NCI-H2171 (cell line): ENCODE measurements around the gene FBXL5.

Experiments used
- DNase-seq: peaks from one replicate; lab custom pipeline; 2025; lab: John Stamatoyannopoulos, UW

Gene FBXL5

DNA sequence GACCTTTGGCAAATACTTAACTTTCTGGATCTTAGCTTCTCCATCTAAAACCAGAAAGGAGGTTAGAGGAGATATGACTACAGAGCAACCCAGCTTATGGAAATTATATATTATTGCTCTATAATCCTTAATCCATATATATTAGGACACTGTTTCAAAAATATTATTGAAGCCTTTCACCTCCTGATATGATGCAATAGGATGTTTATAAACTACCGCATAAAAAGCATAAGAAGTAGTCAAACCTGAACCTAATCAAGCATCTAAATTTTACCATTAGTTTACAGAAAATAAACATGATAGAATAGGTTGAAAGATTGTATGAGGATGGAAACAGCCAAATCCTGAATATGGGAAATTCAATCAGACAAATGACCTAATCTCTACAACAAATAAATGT is 20.9 kb upstream of the FBXL5 start:
- no peak for DNase-seq

DNA sequence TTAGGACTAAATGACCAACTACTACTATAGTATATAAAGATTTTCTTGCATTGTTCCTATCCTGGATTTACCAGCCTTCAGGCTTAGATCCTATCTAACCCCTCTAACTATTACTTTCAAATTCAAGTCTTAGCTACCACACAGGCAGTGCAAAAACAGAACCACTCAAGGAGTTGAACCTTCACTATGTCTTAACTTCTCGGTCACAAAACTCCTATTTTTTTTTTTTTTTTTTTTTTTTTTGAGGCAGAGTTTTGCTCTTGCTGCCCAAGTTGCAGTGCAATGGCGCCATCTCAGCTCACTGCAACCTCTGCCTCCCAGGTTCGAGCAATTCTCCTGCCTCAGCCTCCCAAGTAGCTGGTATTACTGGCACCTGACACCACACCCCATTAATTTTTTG is 20.2 kb upstream of the FBXL5 start:
- no peak for DNase-seq

DNA sequence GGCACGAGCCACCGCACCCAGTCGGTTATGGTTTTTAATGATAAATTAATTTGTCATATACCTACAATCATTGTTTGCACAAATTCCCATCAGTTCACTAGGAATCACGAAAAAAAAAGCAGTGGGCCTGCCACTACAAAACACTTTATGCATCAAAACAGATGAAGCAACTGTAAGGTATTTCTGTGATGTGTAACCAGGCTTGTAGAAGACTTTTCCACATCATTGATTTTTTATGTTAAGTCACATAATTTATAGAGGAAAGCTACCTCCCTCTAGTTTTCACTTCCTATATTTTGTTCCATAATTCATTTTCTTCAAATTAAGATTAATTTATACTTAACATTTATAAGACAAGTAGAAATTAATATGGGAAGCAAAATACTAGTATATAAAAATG is 19.8 kb upstream of the FBXL5 start:
- DNase-seq: no peak

DNA sequence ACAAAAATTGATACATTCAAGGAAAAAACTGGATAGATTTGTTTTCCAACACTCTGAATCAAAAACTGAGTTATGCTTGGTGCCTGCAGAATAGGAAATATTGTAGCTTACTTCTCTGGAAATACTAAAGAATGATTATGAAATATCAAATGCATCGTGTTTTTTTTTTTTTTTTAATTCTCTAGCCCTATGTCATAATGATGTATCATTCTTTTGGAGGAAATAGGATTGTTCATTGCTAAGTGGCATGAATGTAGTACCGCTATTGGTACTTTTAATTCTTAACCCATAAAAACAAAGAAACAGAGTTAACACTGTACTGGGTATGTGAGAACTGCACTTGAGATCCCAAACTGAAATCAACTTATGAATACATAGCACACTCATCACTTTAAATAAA is 18.9 kb upstream of the FBXL5 start:
- DNase-seq: no peak

DNA sequence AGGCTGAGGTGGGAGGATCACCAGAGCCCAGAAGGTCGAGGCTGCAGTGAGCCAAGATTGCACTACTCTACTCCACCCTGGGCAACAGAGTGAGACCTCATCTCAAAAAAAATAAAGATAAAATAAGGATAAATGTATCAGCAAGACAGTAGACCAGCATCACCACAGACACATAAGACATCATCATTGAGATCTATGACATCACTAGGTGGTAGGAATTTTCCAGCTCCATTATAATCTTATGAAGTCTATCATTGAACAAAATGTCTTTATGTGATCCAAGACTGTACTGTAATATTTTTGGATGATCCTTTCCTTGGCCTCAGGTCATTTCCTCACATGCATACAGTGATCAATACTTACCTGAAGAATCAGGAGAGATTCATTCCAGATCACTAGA is 18.2 kb upstream of the FBXL5 start:
- DNase-seq: no peak

DNA sequence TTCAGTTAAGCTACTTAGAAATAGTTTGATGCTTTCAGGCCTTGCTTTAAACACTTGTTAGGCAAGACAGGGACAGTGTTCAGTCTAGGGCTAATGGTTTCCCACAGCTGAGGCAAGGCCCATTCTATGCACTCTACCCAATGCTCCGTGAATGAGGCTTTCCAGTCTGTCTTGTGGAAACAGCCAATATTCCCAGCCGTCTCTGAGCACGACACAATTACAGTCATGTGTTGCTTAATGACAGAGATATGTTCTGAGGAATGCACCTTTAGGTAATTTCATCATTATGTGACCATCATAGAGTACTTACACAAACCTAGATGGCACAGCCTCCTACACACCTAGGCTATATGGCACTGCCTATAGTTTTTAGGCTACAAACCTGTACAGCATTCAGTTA is 16.9 kb upstream of the FBXL5 start:
- DNase-seq: no peak

DNA sequence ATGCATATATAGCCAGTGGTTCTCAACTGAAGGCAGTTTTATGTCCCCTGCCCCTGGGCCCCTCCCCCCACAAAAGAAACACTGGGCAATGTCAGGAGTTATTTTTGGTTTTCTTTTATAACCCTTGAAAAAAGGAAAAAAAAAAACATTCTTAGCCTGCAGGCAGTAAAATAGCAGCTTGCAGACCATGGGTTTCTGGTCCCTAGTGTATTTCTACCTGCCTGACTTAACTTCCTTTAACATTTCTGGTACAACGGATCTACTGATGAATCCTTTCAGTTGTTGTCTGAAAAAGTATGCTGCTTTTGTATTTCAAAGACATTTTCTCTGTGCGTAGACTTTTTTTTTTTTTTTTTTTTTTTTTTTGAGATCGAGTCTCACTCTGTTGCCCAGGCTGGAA is 15.4 kb upstream of the FBXL5 start:
- DNase-seq: no peak

DNA sequence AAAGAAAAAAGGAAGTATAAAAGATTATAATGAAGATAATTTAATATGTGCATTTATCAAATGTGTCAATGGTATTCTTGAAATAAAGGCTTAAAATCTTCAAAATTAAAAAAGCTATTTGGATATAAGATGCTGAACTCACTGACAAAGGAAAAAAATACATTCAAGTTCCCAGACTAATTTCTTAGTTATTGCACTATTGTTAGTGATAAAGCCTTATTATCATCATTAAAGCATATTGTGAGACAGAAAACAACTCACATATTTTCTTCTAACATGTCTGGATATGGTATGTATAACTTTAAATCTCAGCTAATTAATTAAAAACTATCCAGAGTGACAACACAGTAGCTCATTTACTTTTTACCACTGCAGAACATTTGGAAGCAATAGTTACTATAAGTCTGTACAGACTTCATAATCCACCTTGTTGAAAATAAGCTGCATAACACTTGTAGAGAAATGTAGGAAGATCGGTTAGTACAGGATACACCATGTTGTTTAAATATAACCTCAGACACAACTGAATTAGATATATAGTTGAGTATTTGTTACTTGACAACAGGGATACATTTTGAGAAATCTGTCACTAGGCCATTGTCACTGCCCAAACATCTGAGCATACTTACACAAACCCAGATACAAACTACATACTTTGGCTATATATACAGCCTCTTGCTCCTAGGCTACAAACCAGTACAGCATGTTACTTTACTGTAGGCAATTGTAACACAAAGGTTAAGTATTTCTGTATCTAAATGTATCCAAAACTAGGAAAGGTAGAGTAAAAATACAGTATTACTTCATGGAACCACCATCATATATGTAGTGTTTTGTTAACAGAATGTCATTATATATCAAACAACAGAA is 13.6 kb upstream of the FBXL5 start:
- no peak for DNase-seq

DNA sequence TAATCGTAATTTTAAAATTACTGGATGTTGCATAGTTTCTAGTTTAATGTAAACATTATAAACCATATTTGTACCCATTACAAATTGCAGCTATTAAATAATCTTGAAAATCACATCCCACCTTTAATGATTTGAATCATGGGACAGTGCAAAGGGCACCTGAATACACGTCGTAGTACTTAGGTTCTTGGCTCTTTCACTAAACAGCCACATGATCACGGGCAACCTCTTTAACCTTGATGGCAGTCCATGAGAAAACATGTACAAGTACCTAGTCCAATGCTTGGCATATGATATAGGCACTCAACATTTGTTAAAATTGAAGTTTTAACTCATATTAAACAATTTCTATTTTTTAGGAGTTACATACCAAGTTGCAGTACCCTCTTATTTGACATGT is 11.8 kb upstream of the FBXL5 start:
- DNase-seq: no peak

DNA sequence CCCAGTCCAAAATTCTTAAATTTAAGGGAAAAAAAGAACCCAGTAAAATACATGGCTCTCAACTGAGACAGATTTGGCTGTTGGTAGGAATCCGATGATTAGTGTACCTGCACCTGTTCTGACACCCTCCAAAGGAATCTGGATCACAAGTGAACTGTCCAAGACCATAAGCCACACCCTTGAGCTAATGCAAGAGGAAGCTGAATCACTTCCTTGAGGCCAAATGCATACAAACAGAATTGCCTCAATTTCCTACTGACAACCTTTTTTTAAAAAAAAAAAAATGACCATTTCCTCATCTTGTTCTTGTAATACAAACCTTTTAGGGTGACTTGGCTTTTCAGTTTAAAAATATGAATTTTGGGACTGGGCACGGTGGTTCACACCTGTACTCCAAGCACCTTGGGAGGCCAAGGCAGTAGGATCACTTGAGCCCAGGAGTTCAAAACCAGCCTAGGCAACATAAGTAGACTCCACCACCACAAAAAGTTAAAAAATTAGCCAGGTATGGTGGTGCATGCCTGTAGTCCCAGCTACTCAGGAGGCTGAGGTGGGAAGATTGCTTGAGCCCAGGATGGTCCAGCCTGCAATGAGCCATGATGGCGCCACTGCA is 10.7 kb upstream of the FBXL5 start:
- no peak for DNase-seq

DNA sequence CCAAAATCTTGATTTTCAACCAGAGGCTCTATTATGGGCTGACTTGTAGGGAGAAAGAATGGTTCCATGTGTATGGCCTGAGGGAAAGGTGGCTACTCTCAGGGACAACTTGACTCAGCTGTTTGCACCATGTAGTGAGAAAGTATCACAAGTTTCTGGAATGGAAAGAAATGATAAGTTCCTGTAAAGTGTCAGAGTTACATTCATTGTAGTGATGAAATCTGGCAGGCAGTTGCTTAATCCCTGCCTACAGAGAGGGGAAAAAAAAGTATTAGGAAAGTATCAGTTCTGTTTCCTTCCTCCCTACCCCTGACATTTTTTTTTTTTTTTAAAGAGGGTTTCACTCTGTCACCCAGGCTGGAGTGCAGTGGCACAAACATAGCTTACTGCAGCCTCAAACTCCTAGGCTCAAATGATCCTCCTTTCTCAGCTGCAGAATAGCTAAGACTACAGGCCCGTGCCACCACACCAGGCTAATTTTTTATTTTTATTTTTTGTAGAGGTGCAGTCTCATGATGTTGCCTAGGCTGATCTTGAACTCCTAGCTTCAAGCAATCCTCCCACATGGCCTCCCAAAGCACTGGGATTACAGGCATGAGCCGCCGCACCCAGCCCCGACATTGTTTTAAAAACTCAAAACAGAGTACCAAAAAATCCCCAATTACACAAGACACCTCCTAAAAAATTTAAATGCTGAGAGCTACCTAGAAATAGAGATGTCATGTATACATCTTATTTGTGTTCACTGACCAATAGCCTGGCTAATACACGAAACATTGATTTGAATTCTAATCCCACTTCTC is 4.8 kb upstream of the FBXL5 start:
- no peak for DNase-seq

DNA sequence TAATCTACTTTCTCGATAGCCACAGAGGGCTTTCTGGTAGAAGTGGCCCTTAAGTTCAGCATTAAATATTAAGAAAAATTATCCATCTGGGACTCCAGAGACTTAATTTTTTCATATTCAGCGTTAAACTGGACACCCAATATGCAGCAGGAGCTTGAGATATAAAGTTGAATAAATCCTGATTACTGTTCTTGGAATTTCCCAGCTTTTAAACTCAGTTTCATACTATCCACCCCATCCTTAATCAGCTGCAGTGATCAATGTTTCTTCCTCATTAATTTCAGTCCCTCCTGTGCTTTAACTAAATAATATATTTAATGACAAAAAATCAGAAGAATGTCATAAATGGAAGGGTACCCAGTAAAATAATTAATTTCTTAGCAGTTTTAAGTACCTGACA is 3.6 kb upstream of the FBXL5 start:
- DNase-seq: no peak

DNA sequence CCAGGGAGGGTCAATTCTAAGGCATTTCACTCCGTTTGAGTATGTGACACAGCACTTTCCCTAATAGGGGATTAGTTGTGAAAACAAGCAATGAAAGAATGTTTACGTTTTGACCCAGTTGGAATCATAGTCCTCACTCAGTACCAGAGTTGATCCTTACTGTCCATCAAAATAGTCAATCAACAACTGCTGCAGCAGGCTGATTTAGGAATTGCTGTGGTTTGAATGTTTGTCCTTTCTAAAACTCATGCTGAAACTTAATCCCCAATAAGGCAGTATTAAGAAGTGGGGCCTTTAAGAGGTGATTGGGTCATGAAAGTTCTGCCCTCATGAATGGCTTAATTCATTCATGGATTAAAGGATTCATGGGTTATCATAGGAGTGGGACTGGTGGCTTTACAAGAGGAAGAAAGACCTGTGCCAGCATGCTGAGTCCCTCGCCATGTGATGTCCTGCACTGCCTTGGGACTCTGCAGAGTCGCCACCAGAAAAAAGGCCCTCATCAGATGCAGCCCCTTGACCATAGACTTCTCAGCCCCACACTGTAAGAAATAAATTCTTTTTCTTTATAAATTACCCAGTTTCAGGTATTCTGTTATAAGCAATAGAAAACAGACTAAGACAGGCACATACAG is 3.1 kb upstream of the FBXL5 start:
- DNase-seq: no peak

DNA sequence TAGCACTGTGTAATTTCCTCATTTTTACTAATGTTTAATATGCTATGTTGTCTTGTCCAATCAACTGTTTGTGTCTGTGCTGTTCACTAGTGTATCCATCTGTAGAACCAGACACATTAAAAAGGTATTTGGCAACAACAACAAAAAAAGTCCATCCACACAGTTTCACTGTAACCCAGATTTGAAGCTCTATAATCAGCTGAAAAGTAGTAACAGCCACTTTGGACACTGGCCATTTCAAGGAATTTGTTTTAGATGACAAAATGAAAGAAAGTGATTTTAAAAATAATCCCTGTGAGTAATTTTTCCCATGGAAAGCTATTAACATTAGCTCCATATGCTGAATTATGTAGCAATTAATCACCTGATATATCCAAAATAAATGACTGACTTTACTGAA is 2.2 kb upstream of the FBXL5 start:
- DNase-seq: no peak

DNA sequence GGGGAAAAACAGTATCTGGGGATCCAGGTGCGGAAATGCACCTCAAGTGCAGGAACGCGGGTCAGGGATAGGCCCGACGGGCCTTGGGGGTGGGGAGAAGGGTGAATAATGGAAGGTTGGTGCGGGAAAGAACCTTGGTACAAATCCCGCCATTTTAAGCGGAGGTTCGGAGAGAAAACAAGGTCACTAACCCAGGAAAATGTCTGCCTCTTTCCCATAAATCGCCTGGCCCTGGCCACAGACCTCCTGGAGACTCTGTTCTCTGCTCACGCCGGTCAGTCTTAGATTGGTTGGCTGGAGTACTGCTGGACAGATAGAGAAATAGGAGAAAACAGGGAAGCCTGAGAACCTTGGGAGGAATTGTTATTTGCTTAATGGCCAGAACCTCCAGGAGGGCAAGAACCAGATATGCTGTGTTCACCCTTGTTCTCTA is 897 bp upstream of the FBXL5 start:
- no peak for DNase-seq

DNA sequence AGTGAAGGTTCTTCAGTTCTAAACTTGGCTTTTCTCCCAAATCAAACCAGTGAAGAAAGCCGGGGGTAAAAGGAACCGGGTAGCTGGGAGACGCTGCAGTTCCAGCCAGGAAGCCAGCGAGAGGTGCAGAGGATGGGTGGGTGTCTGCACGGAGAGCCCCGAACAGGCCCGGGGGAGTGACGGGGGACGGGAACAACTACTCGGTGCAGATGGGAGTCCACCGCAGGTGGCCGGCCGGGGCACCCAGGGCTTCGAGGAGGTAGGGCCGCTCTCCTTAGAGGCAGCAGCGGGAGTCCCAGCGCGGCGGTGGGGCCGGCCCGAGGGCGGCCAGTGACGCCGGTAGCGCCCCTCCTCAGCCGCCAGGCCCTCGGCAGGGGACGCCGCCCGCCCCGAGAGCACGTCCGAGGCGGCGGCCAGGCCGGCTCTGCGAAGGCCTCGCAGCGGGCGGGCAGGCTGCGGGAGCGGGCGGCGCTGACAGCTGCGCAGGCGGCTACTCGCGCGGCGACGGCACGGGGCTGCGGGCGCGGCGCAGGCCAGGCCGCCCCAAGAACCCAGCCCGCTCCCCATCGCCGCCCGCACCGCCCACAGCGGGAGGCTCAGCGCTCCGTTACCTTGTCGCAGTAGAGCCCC is 449 bp downstream of the FBXL5 start:
- DNase-seq: peak; percentile 20

DNA sequence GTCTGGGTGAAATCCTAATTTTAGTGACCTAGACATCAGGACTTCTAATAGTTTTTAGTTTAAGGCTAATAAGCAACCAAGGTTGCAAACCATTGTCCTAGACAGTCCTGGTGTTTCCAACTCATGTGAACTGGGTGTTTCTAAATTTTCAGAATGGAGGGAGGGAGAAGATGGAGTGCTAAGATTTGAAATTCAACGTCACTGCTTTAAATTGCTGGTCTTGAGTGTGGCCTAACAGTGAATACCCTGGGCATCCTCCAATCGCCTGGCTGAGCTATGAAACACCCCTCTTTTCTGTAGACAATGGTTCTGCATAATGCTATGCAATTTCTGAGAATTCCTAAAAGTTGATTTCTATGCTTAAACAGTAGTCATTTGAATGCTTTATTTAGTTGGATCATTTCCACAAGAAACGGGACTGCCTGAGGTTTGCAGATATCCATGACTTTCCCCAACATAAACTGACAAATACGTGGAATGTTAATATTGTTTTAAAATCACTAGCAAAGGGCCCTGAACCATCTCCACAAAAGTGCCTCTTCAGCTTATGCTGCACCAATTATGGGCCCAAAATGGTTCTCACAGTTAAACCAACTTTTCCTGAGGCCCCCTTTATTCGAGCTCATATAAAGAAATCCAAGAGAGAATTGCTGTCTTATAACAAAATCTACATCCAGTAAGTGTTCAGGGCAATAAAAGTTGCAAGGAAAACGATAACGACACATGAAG is 1.1 kb downstream of the FBXL5 start:
- DNase-seq: no peak

DNA sequence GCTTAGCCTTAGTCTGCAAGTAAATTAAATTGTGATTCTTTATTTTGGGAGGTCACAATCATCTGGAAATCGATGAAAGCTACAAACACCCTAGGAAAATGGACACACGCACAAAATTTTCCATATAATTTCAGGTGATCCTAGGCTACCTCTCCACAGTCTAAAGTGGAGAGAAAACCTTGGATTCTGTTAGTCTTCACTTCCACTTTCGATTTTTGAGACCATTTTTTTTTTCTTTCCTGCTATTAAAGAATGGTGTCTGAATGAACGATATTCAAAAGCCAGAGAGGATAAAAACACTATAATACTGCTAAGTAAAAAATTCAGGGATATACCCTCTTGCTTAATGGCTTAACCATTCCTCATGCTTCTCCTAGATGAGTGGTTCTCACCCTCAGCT is 1.7 kb downstream of the FBXL5 start:
- no peak for DNase-seq

DNA sequence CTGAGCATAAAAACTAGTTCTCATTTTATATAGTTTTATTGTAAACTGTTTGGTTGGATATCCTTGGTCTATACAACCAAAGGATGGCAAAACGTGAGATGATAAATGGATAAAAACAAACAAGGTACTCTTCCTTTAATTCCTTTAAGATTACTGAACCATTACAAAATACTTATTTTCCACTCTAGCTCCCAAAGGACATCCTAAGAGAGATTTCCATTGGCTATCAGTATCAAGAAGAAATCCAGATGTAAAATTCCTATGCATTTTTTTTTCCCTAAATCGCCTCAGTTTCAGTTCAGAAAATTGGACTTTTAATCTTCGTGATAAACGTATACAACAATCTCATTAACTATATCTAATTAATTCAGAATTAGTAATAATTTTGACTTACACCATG is 2.3 kb downstream of the FBXL5 start:
- DNase-seq: no peak

DNA sequence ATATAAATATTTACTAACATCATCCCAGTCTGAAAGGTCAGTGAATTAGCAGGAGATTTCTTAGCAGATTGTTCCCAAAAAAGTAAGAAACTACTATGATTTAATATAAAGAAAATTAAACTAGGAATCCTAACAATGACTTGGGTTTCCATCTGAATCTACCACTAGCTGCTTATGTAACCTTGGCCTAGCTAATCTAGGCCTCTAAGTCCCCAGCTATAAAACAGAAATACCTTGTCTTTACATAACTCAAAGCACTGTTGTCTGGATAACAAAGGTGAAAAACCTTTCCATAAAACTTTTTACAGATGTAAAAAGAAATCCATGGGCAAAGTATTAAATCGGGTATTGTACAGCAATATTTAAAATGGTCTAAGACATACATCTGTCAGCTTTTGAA is 3.0 kb downstream of the FBXL5 start:
- DNase-seq: no peak

DNA sequence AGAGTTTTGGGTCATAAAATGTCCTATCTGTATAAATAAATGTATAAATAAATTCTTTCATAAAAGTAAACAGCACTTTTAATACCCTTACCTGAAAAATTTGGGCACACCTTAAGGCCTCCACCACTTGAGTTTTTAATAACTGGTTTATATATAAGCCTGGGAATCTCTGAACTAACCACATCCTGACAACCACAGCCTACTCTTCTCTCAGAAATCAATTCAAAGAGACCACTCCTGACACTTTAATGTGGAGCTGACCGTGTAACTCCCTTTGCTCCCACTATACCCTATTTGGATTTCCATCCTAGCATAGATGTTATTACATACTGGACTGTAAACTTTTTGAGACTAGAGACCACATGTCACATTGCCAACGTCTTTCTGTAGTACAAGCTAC is 3.5 kb downstream of the FBXL5 start:
- no peak for DNase-seq
